ENCODE data around the gene HIRA. TPM values are rescaled to one million over a fixed set of nuclear protein-coding genes. Genes with fewer than 3 reads are reported as not detected.
A peak's percentile ranks its signal among the peaks of the same experiment; 100 is the strongest.

HIRA gene
- total RNA-seq, 2 donors from 2014 or later = 10.6 to 12.9 TPM

- intact Hi-C loops (cut with DNase I) = no loop called here
- H3K27ac ChIP-seq = peak overlapping the region; percentile 52 to 83 (median 78)
- ATAC-seq = no peak
Measured at GRCh38 chr22:19292458-19293230, 138.9 kb downstream of the HIRA start.

GRCh38 chr22:19291580-19292457 lies 139.7 kb downstream of the HIRA start, which contains the start of gene CLTCL1:
CLTCL1 (minus strand) TSS chr22:19291719; CDS start chr22:19291641, 78 bp downstream.
- Histone ChIP-seq H3K9me3 (no peaks in the 10 kb centered on the region), H3K4me3 (peak within 1 kb of the TSS; percentile 77 to 98), H3K27me3 (no peaks in the 10 kb centered on the region), H3K36me3 (replicated peaks in 1 of 2; ENCODE audit: insufficient read depth in 1 of 2, low read depth in 2 of 2) (no peaks in the 10 kb centered on the region), H3K4me1 (peaks cover 17% of the 10 kb centered on the region), H3K27ac (peak within 1 kb of the TSS; percentile 52 to 83 (median 78))
- ATAC-seq (peak; percentile 93), DNase-seq (peak; percentile 84 to 89 (median 88))
- WGBS, 2 donors = 0 to 2% methylated on average over 8 to 57 of the region's 74 CpGs
- intact Hi-C loops (cut with DNase I) = no loop called here
- TF ChIP-seq POLR2A (IDR thresholded peaks at IDR 0.05) (peak; percentile 15 to 44 (median 31)), CTCF (IDR thresholded peaks at IDR 0.05) (no peak)

More at GRCh38 chr22:19292458-19293230, 138.9 kb downstream of the HIRA start:
- Histone ChIP-seq H3K4me1 (peaks cover 17% of the 10 kb centered on the region), H3K4me3 (peak overlapping the region; percentile 54 to 56), H3K36me3 (replicated peaks in 1 of 2; ENCODE audit: insufficient read depth in 1 of 2, low read depth in 2 of 2) (no peaks in the 10 kb centered on the region), H3K9me3 (no peaks in the 10 kb centered on the region), H3K27me3 (no peaks in the 10 kb centered on the region)
- peak; percentile 15 to 44 (median 20) for DNase-seq
- TF ChIP-seq CTCF (IDR thresholded peaks at IDR 0.05) = no peak
- no peak for TF ChIP-seq POLR2A (IDR thresholded peaks at IDR 0.05)
- WGBS, 2 donors = 57 to 67% methylated on average over 23 of the region's 23 CpGs

GRCh38 chr22:19291218-19291579 lies 140.3 kb downstream of the HIRA start:
- Histone ChIP-seq H3K27me3 (no peaks in the 10 kb centered on the region), H3K4me3 (peak overlapping the region; percentile 77 to 98), H3K4me1 (peaks cover 17% of the 10 kb centered on the region), H3K9me3 (no peaks in the 10 kb centered on the region), H3K36me3 (replicated peaks in 1 of 2; ENCODE audit: insufficient read depth in 1 of 2, low read depth in 2 of 2) (no peaks in the 10 kb centered on the region), H3K27ac (peak overlapping the region in 3 of 4 donors; percentile 55 to 78 (median 72))
- TF ChIP-seq POLR2A (IDR thresholded peaks at IDR 0.05) (no peak), CTCF (IDR thresholded peaks at IDR 0.05) (no peak)
- peak; percentile 19 to 46 (median 42) for DNase-seq
- ATAC-seq = peak; percentile 31
- WGBS, 2 donors = 0 to 1% methylated on average over 1 to 37 of the region's 41 CpGs
- intact Hi-C loops (cut with DNase I) = no loop called here

GRCh38 chr22:19290400-19291217 lies 140.9 kb downstream of the HIRA start:
- DNase-seq = peak in 1 of 4 donors; percentile 16
- intact Hi-C loops (cut with DNase I) = no loop called here
- WGBS, 2 donors = 18 to 19% methylated on average over 27 of the region's 27 CpGs
- Histone ChIP-seq H3K4me1 (peaks cover 17% of the 10 kb centered on the region), H3K9me3 (no peaks in the 10 kb centered on the region), H3K27ac (peak overlapping the region in 1 of 4 donors; percentile 78), H3K36me3 (replicated peaks in 1 of 2; ENCODE audit: insufficient read depth in 1 of 2, low read depth in 2 of 2) (no peaks in the 10 kb centered on the region), H3K27me3 (no peaks in the 10 kb centered on the region), H3K4me3 (peak overlapping the region; percentile 77 to 98)
- no peak for ATAC-seq
- TF ChIP-seq POLR2A (IDR thresholded peaks at IDR 0.05) (no peak), CTCF (IDR thresholded peaks at IDR 0.05) (no peak)
